CD8-positive, alpha-beta memory T cell (primary cell): ENCODE results near the gene KRTAP10-4. TPM values are rescaled to one million over a fixed set of nuclear protein-coding genes. Genes with fewer than 3 reads are reported as not detected.

Source experiments
- CTCF ChIA-PET: fragments of 350-600 bp; sonication (Branson Sonifier 250); formaldehyde crosslinking; loops from one replicate; lab custom pipeline; 2021; ENCODE audit warnings: antibody characterized with exemption; lab: Charles Lee
- POLR2A ChIA-PET: fragments of 350-600 bp; sonication (Branson Sonifier 250); formaldehyde crosslinking; loops from one replicate; lab custom pipeline; 2021; ENCODE audit warnings: antibody characterized with exemption; lab: Charles Lee
- DNase-seq, 5 donors: peaks; one replicate each; pipeline versions ENCODE4 v3.0.0 to v3.0.0-alpha.2; 2020 to 2022; ENCODE audit warnings: mixed read lengths in 1 of 5
- H3K27ac ChIP-seq: one replicate; pipeline ENCODE4 v1.7.0; 2013; ENCODE audit warnings: low read depth, mild to moderate bottlenecking, low read length, moderate library complexity
- H3K27me3 ChIP-seq: 2 replicates; pipeline ENCODE4 v1.7.0; 2013; ENCODE audit warnings: low read length, mild to moderate bottlenecking; ENCODE audit not compliant: insufficient read depth, poor library complexity, severe bottlenecking
- H3K36me3 ChIP-seq: 2 replicates; pipeline ENCODE4 v1.7.0; 2013; ENCODE audit warnings: mild to moderate bottlenecking, low read length, moderate library complexity; ENCODE audit not compliant: insufficient read depth
- H3K4me1 ChIP-seq: 2 replicates; pipeline ENCODE4 v1.7.0; 2013; ENCODE audit warnings: mild to moderate bottlenecking, low read length, moderate library complexity; ENCODE audit not compliant: insufficient read depth
- H3K4me3 ChIP-seq: 2 replicates; pipeline ENCODE4 v1.7.0; 2013; ENCODE audit warnings: mild to moderate bottlenecking, low read length
- H3K9me3 ChIP-seq: 2 replicates; pipeline ENCODE4 v1.7.0; 2013; ENCODE audit warnings: mild to moderate bottlenecking, low read length
- H3K27ac Mint-ChIP-seq, 8 donors: one replicate each; pipeline ENCODE4 v1.8.0; 2020 to 2021; ENCODE audit warnings: mixed read lengths in 8 of 8, mild to moderate bottlenecking in 6 of 8, inconsistent platforms in 3 of 8, moderate library complexity in 3 of 8
- H3K27me3 Mint-ChIP-seq, 2 donors: one replicate each; pipeline ENCODE4 v1.8.0; 2020 to 2021; ENCODE audit warnings: mixed read lengths in 2 of 2, mild to moderate bottlenecking in 1 of 2, moderate library complexity in 1 of 2
- H3K36me3 Mint-ChIP-seq, 3 donors: one replicate each; pipeline ENCODE4 v1.8.0; 2020 to 2021; ENCODE audit warnings: mixed read lengths in 3 of 3, inconsistent platforms in 1 of 3, mild to moderate bottlenecking in 1 of 3
- H3K4me1 Mint-ChIP-seq, 3 donors: one replicate each; pipeline ENCODE4 v1.8.0; 2020 to 2021; ENCODE audit warnings: mixed read lengths in 3 of 3, inconsistent platforms in 1 of 3, mild to moderate bottlenecking in 1 of 3
- H3K4me3 Mint-ChIP-seq, 7 donors: one replicate each; pipeline ENCODE4 v1.8.0; 2020 to 2021; ENCODE audit warnings: mixed read lengths in 7 of 7, mild to moderate bottlenecking in 6 of 7, moderate library complexity in 4 of 7, inconsistent platforms in 2 of 7
- H3K9me3 Mint-ChIP-seq, 5 donors: one replicate each; pipeline ENCODE4 v1.8.0; 2020 to 2022; ENCODE audit warnings: mixed read lengths in 5 of 5, mild to moderate bottlenecking in 3 of 5, moderate library complexity in 2 of 5, inconsistent platforms in 1 of 5
- polyA plus RNA-seq: library from polyadenylated mRNA; unstranded; fragments of 300-500 nt; fragmentation: Illumina TruSeq; gene quantifications from one replicate; pipeline ENCODE4 v1.2.3, GENCODE V29; 2021
- total RNA-seq, 2 experiments: library from RNA; stranded (reverse); gene quantifications; one replicate each; pipeline ENCODE4 v1.2.3, GENCODE V29; 2021

The KRTAP10-4 gene
- total and polyA plus RNA-seq, 3 experiments from 2014 or later, result not detected

DNA sequence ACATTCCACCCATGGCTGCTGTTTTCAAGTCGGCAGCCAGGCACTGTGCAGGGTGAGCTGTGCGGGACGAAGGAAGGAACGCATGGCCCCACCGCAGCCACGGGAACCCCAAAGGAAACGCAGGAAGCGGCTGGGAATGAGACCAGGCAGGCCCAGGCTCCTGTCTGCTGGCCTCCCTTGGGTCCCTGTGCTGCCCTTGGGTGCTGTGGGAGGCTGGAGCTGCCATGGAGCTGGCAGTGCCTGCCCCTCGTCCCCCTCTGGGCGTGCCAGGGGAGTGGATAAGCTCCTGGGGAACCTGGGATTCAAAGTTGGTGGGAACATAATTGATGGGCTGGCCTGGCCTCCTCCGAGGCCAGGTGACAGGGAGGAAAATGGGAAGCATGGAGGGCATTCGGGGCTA is 5.3 kb upstream of the KRTAP10-4 start:
- H3K27me3 ChIP-seq, result no peaks in the 10 kb centered on the region
- no peak overlapping the region for H3K4me3 ChIP-seq
- POLR2A ChIA-PET, result no interaction called here
- H3K4me1 ChIP-seq, result peaks cover 5% of the 10 kb centered on the region
- H3K9me3 Mint-ChIP-seq, result peaks cover 0 to 2% (median 1%) of the 10 kb centered on the region in 5 donors
- H3K9me3 ChIP-seq, result no peaks in the 10 kb centered on the region
- peaks cover 7 to 8% of the 10 kb centered on the region in 2 donors for H3K27me3 Mint-ChIP-seq
- CTCF ChIA-PET, result no interaction called here
- H3K27ac Mint-ChIP-seq, result no peak overlapping the region
- no peaks in the 10 kb centered on the region for H3K36me3 ChIP-seq
- no peak overlapping the region for H3K27ac ChIP-seq
- H3K36me3 Mint-ChIP-seq, result no peaks in the 10 kb centered on the region
- H3K4me1 Mint-ChIP-seq, result peaks cover 10 to 17% (median 14%) of the 10 kb centered on the region in 3 donors
- DNase-seq, result no peak
- H3K4me3 Mint-ChIP-seq, result no peak overlapping the region

DNA sequence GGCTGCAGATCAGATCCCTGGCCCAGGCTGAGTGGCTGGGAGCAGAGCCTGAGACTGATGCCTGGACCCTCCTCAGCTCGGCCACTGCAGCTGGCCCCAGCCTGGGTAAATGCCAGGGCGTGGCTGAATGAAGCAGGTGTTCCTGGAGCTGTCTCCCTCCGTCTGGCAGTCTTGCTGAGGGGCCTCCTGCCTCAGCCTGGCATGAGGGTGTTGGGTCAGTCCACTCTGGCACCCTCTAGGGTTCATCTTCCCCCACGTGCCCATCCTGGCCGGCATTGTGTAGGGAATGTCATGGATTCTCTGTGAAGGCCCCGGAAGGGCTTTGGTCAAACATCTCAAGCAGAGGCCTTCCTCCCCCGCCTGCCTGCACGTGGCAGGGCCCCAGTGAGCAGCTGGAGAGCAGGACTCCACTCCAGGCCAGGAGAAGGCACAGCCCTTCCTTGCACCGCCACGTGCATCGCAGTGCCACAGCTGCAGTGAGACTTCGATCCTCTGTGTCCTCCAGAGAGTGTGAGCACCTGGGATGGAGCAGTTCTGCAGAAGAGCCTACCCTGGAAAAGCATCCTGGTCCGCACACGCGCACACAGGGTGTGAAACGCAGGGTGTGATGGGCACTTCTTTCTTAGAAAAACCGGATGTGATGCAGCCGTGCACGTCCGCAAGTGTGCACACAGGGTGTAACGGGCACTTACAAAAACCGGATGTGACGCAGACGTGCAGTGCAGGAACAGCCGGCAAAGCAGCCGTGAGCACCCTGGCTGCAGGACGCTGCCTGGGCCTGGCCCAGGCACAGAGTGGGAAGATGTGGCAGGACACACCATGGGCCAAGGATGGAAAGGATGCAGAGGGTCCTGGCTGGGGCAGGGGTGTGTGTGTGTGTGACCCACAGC is 4.6 kb upstream of the KRTAP10-4 start:
- Histone ChIP-seq H3K36me3 (no peaks in the 10 kb centered on the region), H3K4me1 (peaks cover 5% of the 10 kb centered on the region), H3K27ac (no peak overlapping the region), H3K4me3 (no peak overlapping the region), H3K27me3 (no peaks in the 10 kb centered on the region), H3K9me3 (no peaks in the 10 kb centered on the region)
- peaks cover 0 to 2% (median 0%) of the 10 kb centered on the region in 5 donors for H3K9me3 Mint-ChIP-seq
- H3K27me3 Mint-ChIP-seq, result peaks cover 7 to 10% of the 10 kb centered on the region in 2 donors
- ChIA-PET POLR2A (no interaction called here), CTCF (no interaction called here)
- no peaks in the 10 kb centered on the region for H3K36me3 Mint-ChIP-seq
- peak overlapping the region in 1 of 7 donors; percentile 56 for H3K4me3 Mint-ChIP-seq
- no peak for DNase-seq
- H3K27ac Mint-ChIP-seq, result peak overlapping the region in 1 of 8 donors; percentile 43
- peaks cover 10 to 17% (median 14%) of the 10 kb centered on the region in 3 donors for H3K4me1 Mint-ChIP-seq

DNA sequence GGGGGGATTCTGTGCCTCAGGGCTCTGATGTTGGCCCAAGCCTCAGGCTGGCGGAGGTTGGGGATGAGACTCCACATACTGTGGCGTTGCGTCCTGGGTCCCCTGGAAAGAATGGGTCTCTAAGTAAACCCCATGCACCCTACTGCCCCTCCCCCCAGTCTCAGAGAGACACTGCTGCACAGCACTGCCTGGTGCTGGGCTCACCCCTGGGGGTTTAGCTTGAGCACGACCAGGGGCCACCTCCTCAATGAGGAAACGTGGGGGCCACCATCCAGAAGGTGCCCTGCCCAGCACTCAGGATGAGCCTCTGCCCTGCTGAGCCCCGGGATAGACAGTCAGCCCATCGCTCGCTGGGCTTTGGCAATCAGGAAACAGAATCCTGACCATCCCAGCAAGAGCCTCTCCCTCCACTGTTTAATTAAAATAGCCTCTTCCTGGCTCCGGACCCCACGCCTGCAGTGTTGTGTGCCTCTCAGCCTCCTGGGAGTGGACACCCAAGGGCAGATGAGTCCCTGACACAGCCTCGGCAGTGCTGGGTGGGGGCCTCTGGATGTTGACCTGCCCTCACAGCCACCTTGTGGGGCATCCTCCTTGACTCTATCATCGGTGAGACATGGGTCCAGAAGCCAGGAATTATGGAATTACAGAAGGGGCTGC is 3.5 kb upstream of the KRTAP10-4 start:
- no peaks in the 10 kb centered on the region for H3K36me3 ChIP-seq

GRCh38 chr21:44571296-44571695 is 2.2 kb upstream of the KRTAP10-4 start:
- H3K9me3 ChIP-seq, result no peaks in the 10 kb centered on the region
- POLR2A ChIA-PET, result no interaction called here
- H3K4me1 Mint-ChIP-seq, result peaks cover 0 to 13% (median 4%) of the 10 kb centered on the region in 3 donors
- DNase-seq, result no peak
- peaks cover 10 to 21% of the 10 kb centered on the region in 2 donors for H3K27me3 Mint-ChIP-seq
- no peak overlapping the region for H3K4me3 ChIP-seq
- no peaks in the 10 kb centered on the region for H3K4me1 ChIP-seq
- CTCF ChIA-PET, result no interaction called here
- H3K27ac Mint-ChIP-seq, result peak overlapping the region in 2 of 8 donors; percentile 23 to 44
- H3K27me3 ChIP-seq, result no peaks in the 10 kb centered on the region
- H3K4me3 Mint-ChIP-seq, result no peak overlapping the region
- no peaks in the 10 kb centered on the region for H3K36me3 Mint-ChIP-seq
- H3K27ac ChIP-seq, result no peak overlapping the region
- H3K36me3 ChIP-seq, result no peaks in the 10 kb centered on the region
- H3K9me3 Mint-ChIP-seq, result peaks cover 0 to 7% (median 0%) of the 10 kb centered on the region in 5 donors

More for the DNA sequence above, 3.5 kb upstream of the KRTAP10-4 start:
- no peak for DNase-seq
- Mint-ChIP-seq H3K36me3 (no peaks in the 10 kb centered on the region), H3K27ac (peak overlapping the region in 2 of 8 donors; percentile 23 to 79), H3K4me3 (no peak overlapping the region), H3K9me3 (peaks cover 0 to 4% (median 0%) of the 10 kb centered on the region in 5 donors), H3K27me3 (peaks cover 7 to 16% of the 10 kb centered on the region in 2 donors), H3K4me1 (peaks cover 5 to 16% (median 7%) of the 10 kb centered on the region in 3 donors)
- no peaks in the 10 kb centered on the region for H3K9me3 ChIP-seq
- ChIA-PET CTCF (no interaction called here), POLR2A (no interaction called here)
- H3K4me1 ChIP-seq, result peaks cover 4% of the 10 kb centered on the region
- no peaks in the 10 kb centered on the region for H3K27me3 ChIP-seq
- H3K4me3 ChIP-seq, result no peak overlapping the region
- no peak overlapping the region for H3K27ac ChIP-seq

DNA sequence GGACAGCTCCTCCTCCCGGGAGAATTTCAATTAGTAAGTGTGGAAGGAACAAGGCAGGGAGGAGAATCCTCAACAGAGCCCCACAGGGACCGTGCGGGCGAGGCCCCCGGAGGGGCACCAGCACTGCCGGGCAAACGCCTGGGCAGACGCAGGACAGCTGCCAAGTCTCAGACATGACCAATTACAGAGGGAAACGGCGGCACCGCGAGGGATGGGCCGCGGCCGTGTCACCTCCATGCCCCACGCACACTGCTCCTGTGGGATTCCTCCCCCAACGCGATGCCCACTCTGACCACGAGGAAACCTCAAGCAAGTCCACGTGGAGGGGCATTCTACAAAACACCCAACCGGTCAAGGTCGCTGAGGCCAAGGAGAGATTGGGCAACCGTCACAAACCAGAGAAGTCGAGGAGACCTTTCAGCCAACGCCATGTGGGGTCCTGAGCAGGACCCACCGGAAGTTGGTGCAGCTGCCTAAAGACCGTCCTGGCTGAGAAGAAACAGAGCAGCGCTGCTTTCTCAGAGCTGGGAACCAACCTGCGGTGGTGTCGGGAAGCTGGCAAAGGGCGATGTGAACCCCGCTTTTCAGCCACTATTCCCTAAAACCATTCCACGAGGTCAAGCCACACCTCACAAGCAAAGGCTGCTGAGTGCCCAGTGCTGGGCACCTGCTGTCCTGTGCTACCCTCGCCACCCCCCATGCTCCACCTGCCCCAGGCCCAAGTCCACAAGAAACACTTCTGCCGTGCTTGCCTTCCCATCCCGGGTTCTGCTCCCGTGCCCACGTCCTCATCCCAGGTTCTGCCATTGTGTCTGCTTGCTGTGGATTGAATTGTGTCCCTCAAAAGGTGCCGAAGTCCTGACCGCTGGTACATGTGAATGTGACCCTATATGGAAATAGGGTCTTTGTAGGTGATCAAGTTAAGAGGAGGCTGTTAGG is 1.4 kb upstream of the KRTAP10-4 start:
- Histone ChIP-seq H3K36me3 (no peaks in the 10 kb centered on the region), H3K4me1 (no peaks in the 10 kb centered on the region), H3K4me3 (no peak overlapping the region), H3K27ac (no peak overlapping the region), H3K27me3 (no peaks in the 10 kb centered on the region), H3K9me3 (no peaks in the 10 kb centered on the region)
- H3K27me3 Mint-ChIP-seq, result peaks cover 10 to 21% of the 10 kb centered on the region in 2 donors
- no peak for DNase-seq
- H3K4me1 Mint-ChIP-seq, result peaks cover 0 to 13% (median 4%) of the 10 kb centered on the region in 3 donors
- peaks cover 0 to 15% (median 5%) of the 10 kb centered on the region in 5 donors for H3K9me3 Mint-ChIP-seq
- no peak overlapping the region for H3K4me3 Mint-ChIP-seq
- H3K27ac Mint-ChIP-seq, result peak overlapping the region in 2 of 8 donors; percentile 2 to 55
- H3K36me3 Mint-ChIP-seq, result peaks cover 0 to 7% (median 0%) of the 10 kb centered on the region in 3 donors
- CTCF ChIA-PET, result no interaction called here
- POLR2A ChIA-PET, result no interaction called here

DNA sequence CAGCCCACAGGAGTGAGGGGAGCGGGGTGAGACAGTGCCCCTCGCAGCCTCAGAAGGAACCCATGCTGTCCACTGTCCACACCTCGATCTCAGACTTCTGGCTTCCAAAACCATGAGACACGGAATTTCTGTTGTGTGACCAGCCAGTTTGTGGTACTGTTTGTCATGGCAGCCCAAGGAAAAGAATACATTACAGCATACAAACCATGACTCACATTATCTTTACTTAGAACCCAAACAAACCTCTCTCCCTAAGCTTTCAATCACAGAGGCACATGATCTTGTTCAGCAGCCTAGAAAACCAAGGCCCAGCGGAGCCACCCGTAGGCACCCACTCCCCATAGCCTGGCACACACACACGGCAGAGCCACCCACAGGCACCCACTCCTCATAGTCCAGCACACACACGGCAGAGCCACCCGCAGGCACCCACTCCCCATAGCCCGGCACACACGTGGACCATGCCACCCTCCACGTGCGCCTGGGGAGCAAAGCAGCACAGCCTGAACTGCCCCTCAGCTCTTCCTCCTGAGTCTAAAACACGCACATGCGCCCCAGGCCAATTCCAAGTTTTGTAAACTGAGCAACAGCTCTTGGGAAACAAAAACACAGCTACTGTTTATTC is 458 bp upstream of the KRTAP10-4 start:
- Mint-ChIP-seq H3K4me1 (peaks cover 0 to 13% (median 4%) of the 10 kb centered on the region in 3 donors), H3K27me3 (peaks cover 10 to 21% of the 10 kb centered on the region in 2 donors), H3K9me3 (peaks cover 3 to 22% (median 12%) of the 10 kb centered on the region in 5 donors), H3K36me3 (peaks cover 0 to 15% (median 0%) of the 10 kb centered on the region in 3 donors), H3K27ac (peak overlapping the region in 2 of 8 donors; percentile 11 to 94), H3K4me3 (peak overlapping the region in 1 of 7 donors; percentile 67)
- Histone ChIP-seq H3K27me3 (no peaks in the 10 kb centered on the region), H3K36me3 (no peaks in the 10 kb centered on the region), H3K27ac (no peak overlapping the region), H3K4me1 (no peaks in the 10 kb centered on the region), H3K4me3 (no peak overlapping the region), H3K9me3 (no peaks in the 10 kb centered on the region)
- POLR2A ChIA-PET, result no interaction called here
- DNase-seq, result no peak
- CTCF ChIA-PET, result no interaction called here
